WI38 (cell line): Measurements from ENCODE around the gene ALG14.

Experiments
- H3K4me3 ChIP-seq: 2 replicates; pipeline ENCODE4 v1.5.1; 2011; ENCODE audit warnings: low read depth, mild to moderate bottlenecking, control low read depth, low read length
- TF ChIP-seq, protein P1 (sequence below): IDR thresholded peaks from 2 replicates; pipeline ENCODE4 v1.5.1; 2012; ENCODE audit warnings: low read depth, mild to moderate bottlenecking, control low read depth, low read length

ALG14 gene

DNA sequence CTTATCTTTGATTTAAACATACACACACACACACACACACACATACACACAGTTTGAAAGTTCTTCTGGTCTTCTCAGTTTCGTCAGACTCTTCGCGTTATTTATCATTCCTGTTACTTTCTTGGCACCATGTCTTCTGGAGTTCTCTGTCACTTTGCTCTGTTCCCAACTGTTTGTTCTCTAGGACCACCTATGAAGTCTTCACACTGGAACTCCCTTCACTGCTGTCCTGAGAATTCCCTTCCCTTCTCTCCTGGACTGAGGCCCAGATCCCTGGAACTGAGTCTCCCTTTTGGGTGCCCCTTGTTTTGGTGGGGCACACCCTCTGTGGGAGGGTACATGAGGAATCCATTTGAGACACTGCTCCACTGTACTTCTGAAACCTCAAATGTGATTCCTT, 30.5 kb downstream of the ALG14 start:
- TF ChIP-seq, protein P1, sequence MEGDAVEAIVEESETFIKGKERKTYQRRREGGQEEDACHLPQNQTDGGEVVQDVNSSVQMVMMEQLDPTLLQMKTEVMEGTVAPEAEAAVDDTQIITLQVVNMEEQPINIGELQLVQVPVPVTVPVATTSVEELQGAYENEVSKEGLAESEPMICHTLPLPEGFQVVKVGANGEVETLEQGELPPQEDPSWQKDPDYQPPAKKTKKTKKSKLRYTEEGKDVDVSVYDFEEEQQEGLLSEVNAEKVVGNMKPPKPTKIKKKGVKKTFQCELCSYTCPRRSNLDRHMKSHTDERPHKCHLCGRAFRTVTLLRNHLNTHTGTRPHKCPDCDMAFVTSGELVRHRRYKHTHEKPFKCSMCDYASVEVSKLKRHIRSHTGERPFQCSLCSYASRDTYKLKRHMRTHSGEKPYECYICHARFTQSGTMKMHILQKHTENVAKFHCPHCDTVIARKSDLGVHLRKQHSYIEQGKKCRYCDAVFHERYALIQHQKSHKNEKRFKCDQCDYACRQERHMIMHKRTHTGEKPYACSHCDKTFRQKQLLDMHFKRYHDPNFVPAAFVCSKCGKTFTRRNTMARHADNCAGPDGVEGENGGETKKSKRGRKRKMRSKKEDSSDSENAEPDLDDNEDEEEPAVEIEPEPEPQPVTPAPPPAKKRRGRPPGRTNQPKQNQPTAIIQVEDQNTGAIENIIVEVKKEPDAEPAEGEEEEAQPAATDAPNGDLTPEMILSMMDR = no peak
- no peak overlapping the region for H3K4me3 ChIP-seq

DNA sequence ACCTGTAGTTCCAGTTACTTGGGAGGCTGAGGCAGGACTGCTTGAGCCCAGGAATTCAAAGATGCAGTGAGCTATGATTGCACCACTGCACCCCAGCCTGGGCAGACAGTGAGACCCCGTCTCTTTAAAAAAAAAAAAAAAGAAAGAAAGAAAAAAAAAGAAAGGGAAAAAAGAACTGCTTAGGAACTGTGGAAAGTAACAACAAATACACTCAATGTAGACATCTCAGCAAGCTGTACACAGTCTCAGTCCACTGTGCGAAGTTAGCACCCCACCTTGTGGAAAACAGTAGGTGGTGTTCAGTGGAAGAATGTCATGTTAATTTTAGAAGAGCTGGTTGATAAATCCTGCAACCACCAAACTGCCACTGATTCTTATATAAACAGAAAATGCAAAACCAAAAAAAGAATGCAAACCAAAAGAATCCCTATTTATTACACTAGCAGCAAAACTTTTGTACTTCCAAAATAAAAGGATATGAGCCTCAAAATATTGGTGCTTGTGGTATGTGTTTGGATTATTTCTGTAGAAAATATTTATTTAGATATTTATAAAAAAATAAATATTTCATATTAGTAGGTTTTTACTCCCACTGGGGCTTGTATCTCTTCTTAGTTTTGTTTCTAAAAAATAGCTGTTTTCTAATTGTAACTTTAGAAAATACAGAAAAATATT, 31.1 kb downstream of the ALG14 start:
- TF ChIP-seq, protein P1 = peak; percentile 70
- no peak overlapping the region for H3K4me3 ChIP-seq

DNA sequence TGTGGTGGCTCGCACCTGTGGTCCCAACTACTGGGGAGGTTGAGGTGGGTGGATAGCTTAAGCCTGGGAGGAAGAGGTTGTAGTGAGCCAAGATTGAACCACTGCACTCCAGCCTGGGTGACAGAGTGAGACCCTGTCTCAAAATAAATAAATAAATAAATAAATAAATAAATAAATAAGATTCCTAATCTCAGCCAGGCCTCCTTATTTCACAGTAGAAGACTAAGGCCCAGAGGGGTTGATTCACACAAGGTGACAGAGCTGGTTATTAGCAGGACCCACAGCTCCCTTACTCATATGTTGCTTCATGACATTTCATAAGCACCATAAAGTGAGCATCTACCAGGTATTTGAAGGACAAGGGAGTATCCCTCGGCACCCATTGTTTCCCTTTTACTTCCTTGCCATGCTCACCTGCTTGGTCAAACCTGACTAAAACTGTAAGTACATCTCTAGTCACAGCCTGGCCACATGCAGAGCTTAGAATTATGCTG, 32.7 kb downstream of the ALG14 start:
- TF ChIP-seq, protein P1 = no peak
- H3K4me3 ChIP-seq = no peak overlapping the region

DNA sequence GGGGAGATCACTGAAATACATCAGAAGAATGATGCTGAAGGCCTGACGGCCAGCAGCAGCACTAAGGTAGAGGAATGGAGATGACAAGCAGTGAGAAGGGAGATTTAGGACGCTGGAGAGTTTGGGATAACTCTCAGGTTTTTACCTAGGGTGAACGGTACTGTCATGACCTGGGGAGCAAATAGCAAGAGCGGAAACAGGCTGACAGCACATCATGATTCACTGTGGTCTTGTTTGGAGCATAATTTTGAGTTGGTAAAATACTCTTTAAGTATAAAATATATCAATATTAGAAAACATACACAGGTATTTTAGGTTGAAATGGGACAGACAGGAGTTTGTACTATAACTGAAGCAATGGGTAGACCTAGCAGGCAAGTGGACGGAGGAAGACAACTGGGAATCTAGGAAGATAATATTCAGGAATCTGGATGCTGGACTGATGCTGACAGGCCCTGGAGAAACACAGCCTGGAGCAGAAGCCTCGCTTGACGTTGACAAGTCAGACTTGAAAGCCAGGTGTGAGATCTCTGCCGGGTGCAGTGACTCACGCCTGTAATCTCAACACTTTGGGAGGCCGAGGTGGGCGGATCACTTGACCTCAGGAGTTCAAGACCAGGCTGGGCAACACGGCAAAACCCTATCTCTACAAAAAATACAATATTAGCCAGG, 33.3 kb downstream of the ALG14 start:
- TF ChIP-seq, protein P1 = no peak
- no peak overlapping the region for H3K4me3 ChIP-seq

DNA sequence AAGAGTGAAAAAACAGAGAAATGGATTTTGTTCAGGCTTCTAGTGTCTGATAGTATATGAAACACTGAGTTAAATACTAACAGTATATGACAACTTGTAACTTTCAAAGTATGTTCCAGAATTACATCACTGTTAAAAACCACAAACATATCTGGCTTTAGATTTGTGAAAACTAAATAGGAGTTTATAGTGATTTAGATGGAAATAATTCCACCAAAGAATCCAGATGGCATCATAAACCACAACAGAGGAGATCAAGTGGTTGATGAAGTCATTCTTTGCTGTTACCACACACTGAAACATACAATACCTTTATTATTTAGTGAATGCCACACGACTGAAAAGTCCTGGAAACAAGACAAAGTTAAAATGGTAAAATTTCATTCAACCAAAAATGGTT, 37.2 kb downstream of the ALG14 start:
- TF ChIP-seq, protein P1 = no peak
- no peak overlapping the region for H3K4me3 ChIP-seq

DNA sequence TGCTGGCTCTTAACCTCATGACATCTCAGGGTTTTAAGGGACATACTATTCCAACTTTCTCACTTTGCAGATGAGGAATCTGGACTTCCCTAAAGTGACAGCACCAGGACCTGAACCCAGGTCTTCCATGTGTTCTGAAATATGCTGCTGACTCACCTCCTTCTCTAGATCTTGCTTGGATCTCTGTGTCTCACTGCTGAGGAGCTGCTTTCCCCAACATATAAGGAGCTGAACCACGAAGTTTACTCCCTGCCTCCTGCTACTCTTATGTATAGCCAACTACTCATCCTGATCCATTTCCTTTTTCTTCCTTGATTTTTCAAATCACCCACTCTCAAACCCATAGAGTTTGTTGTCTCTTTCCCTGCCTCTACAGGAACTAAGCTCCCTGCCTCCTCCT, 38.2 kb downstream of the ALG14 start:
- H3K4me3 ChIP-seq = no peak overlapping the region
- TF ChIP-seq, protein P1 = no peak

DNA sequence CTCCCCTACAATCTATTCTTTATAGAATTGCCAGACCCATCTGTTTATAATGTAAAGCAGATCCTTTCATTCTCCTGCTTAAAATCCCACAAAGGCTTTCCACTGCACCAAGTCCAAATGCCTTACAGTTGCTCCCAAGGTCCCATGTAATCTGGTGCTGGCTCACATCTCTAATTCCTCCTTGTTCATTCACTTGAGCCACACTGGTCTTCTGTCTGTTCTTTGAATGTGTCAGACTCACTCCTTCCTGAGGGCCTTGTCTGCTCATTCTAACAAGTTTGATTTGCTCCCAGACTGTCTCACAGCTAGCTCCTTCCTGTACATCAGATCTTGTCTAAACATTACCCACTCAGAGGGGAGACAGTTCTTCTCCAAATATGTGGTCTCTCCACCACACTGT, 38.9 kb downstream of the ALG14 start:
- TF ChIP-seq, protein P1 = no peak

More for the DNA sequence above, 38.9 kb downstream of the ALG14 start:
- no peak overlapping the region for H3K4me3 ChIP-seq
